Measurements from ENCODE around the gene CFLAR. TPM values are rescaled to one million over a fixed set of nuclear protein-coding genes. Genes with fewer than 3 reads are reported as not detected.

The CFLAR gene
- total RNA-seq, 1 donor from 2014 or later, result 11.4 TPM

GRCh38 chr2:201084863-201085262 lies 31.1 kb upstream of the CFLAR start:
- Mint-ChIP-seq H3K4me1 (no peaks in the 10 kb centered on the region), H3K9me3 (no peaks in the 10 kb centered on the region), H3K36me3 (peaks cover 11% of the 10 kb centered on the region), H3K27ac (no peak overlapping the region), H3K27me3 (ENCODE audit: insufficient read depth, low read depth) (no peaks in the 10 kb centered on the region), H3K4me3 (no peak overlapping the region)
- H2AFZ ChIP-seq (replicated peaks), result no peak overlapping the region
- H3K27ac ChIP-seq, result no peak overlapping the region
- TF ChIP-seq EZH2phosphoT487 (IDR thresholded peaks at IDR 0.05), result no peak
- no peak for TF ChIP-seq CTCF (IDR thresholded peaks at IDR 0.05)
- TF ChIP-seq EZH2 (IDR thresholded peaks at IDR 0.05), result no peak
- H3K36me3 ChIP-seq, result no peaks in the 10 kb centered on the region
- no peaks in the 10 kb centered on the region for H3K79me2 ChIP-seq (ENCODE audit: low read depth)
- H3F3A ChIP-seq (ENCODE audit: low read depth), result no peaks in the 10 kb centered on the region
- H3K27me3 ChIP-seq, result no peaks in the 10 kb centered on the region
- no peak overlapping the region for H3K9ac ChIP-seq
- H3K9me3 ChIP-seq (ENCODE audit: low read depth), result no peaks in the 10 kb centered on the region
- no peaks in the 10 kb centered on the region for H3K4me1 ChIP-seq
- DNase-seq (ENCODE audit: low spot score), result no peak
- H4K20me1 ChIP-seq (ENCODE audit: low read depth), result no peaks in the 10 kb centered on the region
- H3K4me2 ChIP-seq, result no peak overlapping the region
- H3K4me3 ChIP-seq, result no peak overlapping the region

DNA sequence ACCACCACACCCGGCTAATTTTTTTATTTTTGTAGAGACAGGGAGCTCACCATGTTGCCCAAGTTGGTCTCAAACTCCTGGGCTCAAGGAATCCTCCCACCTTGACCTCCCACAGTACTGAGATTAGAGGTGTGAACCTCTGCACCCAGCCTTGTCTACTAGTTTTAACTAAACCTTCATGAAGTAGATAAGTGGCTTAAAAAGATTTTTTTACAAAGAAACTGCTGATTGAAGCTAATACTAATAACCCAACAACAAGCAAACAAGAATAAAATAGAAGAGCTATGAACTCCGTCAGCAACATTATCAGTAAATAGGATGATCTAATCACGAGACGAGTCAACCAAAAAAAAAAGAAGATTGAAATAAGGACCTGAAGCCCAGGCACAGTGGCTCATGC lies 25.4 kb upstream of the CFLAR start:
- Histone ChIP-seq H4K20me1 (ENCODE audit: low read depth) (no peaks in the 10 kb centered on the region), H3K4me1 (no peaks in the 10 kb centered on the region), H3K9me3 (ENCODE audit: low read depth) (no peaks in the 10 kb centered on the region), H2AFZ (replicated peaks) (no peak overlapping the region), H3K79me2 (ENCODE audit: low read depth) (no peaks in the 10 kb centered on the region), H3K9ac (no peak overlapping the region), H3K27me3 (no peaks in the 10 kb centered on the region), H3K4me2 (no peak overlapping the region), H3F3A (ENCODE audit: low read depth) (no peaks in the 10 kb centered on the region), H3K27ac (no peak overlapping the region), H3K36me3 (no peaks in the 10 kb centered on the region), H3K4me3 (no peak overlapping the region)
- TF ChIP-seq EZH2 (IDR thresholded peaks at IDR 0.05), result no peak
- no peak for TF ChIP-seq EZH2phosphoT487 (IDR thresholded peaks at IDR 0.05)
- TF ChIP-seq CTCF (IDR thresholded peaks at IDR 0.05), result no peak
- Mint-ChIP-seq H3K27me3 (ENCODE audit: insufficient read depth, low read depth) (peaks cover 3% of the 10 kb centered on the region), H3K4me3 (no peak overlapping the region), H3K4me1 (no peaks in the 10 kb centered on the region), H3K9me3 (no peaks in the 10 kb centered on the region), H3K36me3 (peaks cover 11% of the 10 kb centered on the region), H3K27ac (no peak overlapping the region)
- DNase-seq (ENCODE audit: low spot score), result no peak

GRCh38 chr2:201093573-201093972 lies 22.4 kb upstream of the CFLAR start:
- Mint-ChIP-seq H3K27ac (no peak overlapping the region), H3K4me1 (no peaks in the 10 kb centered on the region), H3K27me3 (ENCODE audit: insufficient read depth, low read depth) (peaks cover 3% of the 10 kb centered on the region), H3K36me3 (peaks cover 3% of the 10 kb centered on the region), H3K4me3 (no peak overlapping the region), H3K9me3 (no peaks in the 10 kb centered on the region)
- Histone ChIP-seq H4K20me1 (ENCODE audit: low read depth) (no peaks in the 10 kb centered on the region), H3K4me3 (no peak overlapping the region), H3K36me3 (no peaks in the 10 kb centered on the region), H3K27me3 (no peaks in the 10 kb centered on the region), H3K4me1 (no peaks in the 10 kb centered on the region), H2AFZ (replicated peaks) (no peak overlapping the region), H3F3A (ENCODE audit: low read depth) (no peaks in the 10 kb centered on the region), H3K79me2 (ENCODE audit: low read depth) (no peaks in the 10 kb centered on the region), H3K9ac (no peak overlapping the region), H3K4me2 (no peak overlapping the region), H3K9me3 (ENCODE audit: low read depth) (no peaks in the 10 kb centered on the region), H3K27ac (no peak overlapping the region)
- DNase-seq (ENCODE audit: low spot score), result no peak
- TF ChIP-seq EZH2 (IDR thresholded peaks at IDR 0.05), result no peak
- TF ChIP-seq EZH2phosphoT487 (IDR thresholded peaks at IDR 0.05), result no peak
- TF ChIP-seq CTCF (IDR thresholded peaks at IDR 0.05), result no peak
